K562 (cell line): Measurements from ENCODE around the gene RAD21L1. TPM values are rescaled to one million over a fixed set of nuclear protein-coding genes. Genes with fewer than 3 reads are reported as not detected.
A peak's percentile ranks its signal among the peaks of the same experiment; 100 is the strongest.

Experiments used
- ARNT ChIP-seq, 2 experiments: fragments of 450-650 bp; IDR thresholded peaks; 2 replicates each; pipeline ENCODE4 v1.6.1; 2016; ENCODE audit warnings: mild to moderate bottlenecking in 1 of 2
- CBFA2T2 ChIP-seq: fragments of 450-650 bp; conservative IDR thresholded peaks from 2 replicates; pipeline ENCODE4 v1.6.1; 2017; ENCODE audit warnings: mild to moderate bottlenecking
- CBFA2T3 ChIP-seq: fragments of 450-650 bp; IDR thresholded peaks from 2 replicates; pipeline ENCODE4 v1.6.1; 2017
- CBFB ChIP-seq: sonication (generic); formaldehyde crosslinking; IDR thresholded peaks from 2 replicates; pipeline ENCODE4 v1.4.0; 2020; ENCODE audit warnings: mild to moderate bottlenecking, missing genetic modification reagents
- E2F5 ChIP-seq: sonication (generic); formaldehyde crosslinking; IDR thresholded peaks from 2 replicates; pipeline ENCODE4 v1.8.0; 2022; ENCODE audit warnings: mild to moderate bottlenecking, missing genetic modification reagents
- EGR1 ChIP-seq: fragments of 450-650 bp; conservative IDR thresholded peaks from 2 replicates; pipeline ENCODE4 v1.6.1; 2017; ENCODE audit warnings: mild to moderate bottlenecking
- EP300 ChIP-seq: IDR thresholded peaks from 2 replicates; pipeline ENCODE4 v1.6.1; 2012; ENCODE audit warnings: low read length, improper control_type of control experiment
- ETV6 ChIP-seq, 3 experiments: fragments of 150-350 bp in 1 of 3; sonication (generic) in 1 of 3; formaldehyde crosslinking in 1 of 3; IDR thresholded peaks; 2 replicates each; pipeline versions ENCODE4 v1.6.1 to v1.8.0; 2014 to 2022; ENCODE audit warnings: borderline replicate concordance in 2 of 3, low read depth in 2 of 3, antibody characterized with exemption in 1 of 3, low read length in 1 of 3, mild to moderate bottlenecking in 1 of 3, missing genetic modification reagents in 1 of 3
- EWSR1 ChIP-seq: fragments of 450-650 bp; IDR thresholded peaks from 2 replicates; pipeline ENCODE4 v1.6.1; 2018; ENCODE audit warnings: borderline replicate concordance, mild to moderate bottlenecking, low read depth, moderate library complexity; ENCODE audit not compliant: partially characterized antibody
- HNRNPK ChIP-seq: fragments of 200-400 bp; formaldehyde crosslinking; IDR thresholded peaks from one replicate; pipeline ENCODE4 v1.6.1; 2018; ENCODE audit warnings: mild to moderate bottlenecking, low read depth, low read length; ENCODE audit not compliant: poor library complexity, severe bottlenecking
- MEF2D ChIP-seq: conservative IDR thresholded peaks from 2 replicates; pipeline ENCODE4 v1.6.1; 2016; ENCODE audit warnings: low read depth, missing genetic modification characterization, missing compliant biosample characterization
- NCOR1 ChIP-seq: fragments of 450-650 bp; IDR thresholded peaks from 2 replicates; pipeline ENCODE4 v1.6.1; 2016; ENCODE audit warnings: mild to moderate bottlenecking, moderate library complexity
- PPARD ChIP-seq: fragments of 250-450 bp; sonication (Bioruptor Pico); IDR thresholded peaks from 2 replicates; pipeline ENCODE4 v1.8.0; 2022; ENCODE audit warnings: inconsistent platforms, mild to moderate bottlenecking, moderate library complexity
- RFX7 ChIP-seq: fragments of 250-450 bp; sonication (Bioruptor Pico); IDR thresholded peaks from 2 replicates; pipeline ENCODE4 v1.5.1; 2021; ENCODE audit warnings: mild to moderate bottlenecking
- RNF219 ChIP-seq: fragments of 250-450 bp; sonication (Bioruptor Pico); IDR thresholded peaks from 2 replicates; pipeline ENCODE4 v1.5.0; 2022; ENCODE audit warnings: mild to moderate bottlenecking
- SIN3B ChIP-seq: fragments of 450-650 bp; IDR thresholded peaks from 2 replicates; pipeline ENCODE4 v1.6.1; 2017; ENCODE audit warnings: low read depth, mild to moderate bottlenecking, moderate library complexity
- TAL1 ChIP-seq: fragments of 450-650 bp; IDR thresholded peaks from 2 replicates; pipeline ENCODE4 v1.6.1; 2016; ENCODE audit warnings: mild to moderate bottlenecking
- TCF3 ChIP-seq: sonication (generic); formaldehyde crosslinking; IDR thresholded peaks from 2 replicates; pipeline ENCODE4 v1.4.0; 2020; ENCODE audit warnings: mild to moderate bottlenecking, missing genetic modification reagents
- ZFP30 ChIP-seq: fragments of 250-450 bp; sonication (Bioruptor Pico); IDR thresholded peaks from 2 replicates; pipeline ENCODE4 v1.8.0; 2022; ENCODE audit warnings: moderate library complexity, mild to moderate bottlenecking, inconsistent platforms, borderline replicate concordance
- ZFP36 ChIP-seq: fragments of 150-350 bp; IDR thresholded peaks from 2 replicates; pipeline ENCODE4 v1.6.1; 2018; ENCODE audit warnings: low read length, low read depth; ENCODE audit not compliant: partially characterized antibody
- ZNF212 ChIP-seq: fragments of 450-650 bp; formaldehyde crosslinking; IDR thresholded peaks from 2 replicates; pipeline ENCODE4 v1.4.0; 2020; ENCODE audit warnings: mild to moderate bottlenecking
- ZNF232 ChIP-seq: sonication (generic); formaldehyde crosslinking; IDR thresholded peaks from 2 replicates; pipeline ENCODE4 v1.8.0; 2022; ENCODE audit warnings: mild to moderate bottlenecking, missing genetic modification reagents
- ZNF253 ChIP-seq: fragments of 250-450 bp; sonication (Bioruptor Pico); conservative IDR thresholded peaks from 2 replicates; pipeline ENCODE4 v1.6.1; 2021; ENCODE audit warnings: mild to moderate bottlenecking
- ZNF431 ChIP-seq: sonication (generic); formaldehyde crosslinking; IDR thresholded peaks from 2 replicates; pipeline ENCODE4 v1.8.0; 2022; ENCODE audit warnings: mild to moderate bottlenecking, missing genetic modification reagents
- ZNF584 ChIP-seq: fragments of 200-800 bp; sonication (Bioruptor generic); IDR thresholded peaks from 2 replicates; pipeline ENCODE4 v1.6.1; 2016; ENCODE audit warnings: low read depth, mild to moderate bottlenecking, missing genetic modification characterization, missing compliant biosample characterization
- ZNF586 ChIP-seq: fragments of 450-650 bp; formaldehyde crosslinking; conservative IDR thresholded peaks from 2 replicates; pipeline ENCODE4 v1.4.0; 2020; ENCODE audit warnings: mild to moderate bottlenecking, moderate library complexity
- ZNF589 ChIP-seq: fragments of 200-800 bp; sonication (Bioruptor generic); IDR thresholded peaks from 2 replicates; pipeline ENCODE4 v1.6.1; 2016; ENCODE audit warnings: low read depth, missing genetic modification characterization, missing compliant biosample characterization
- polyA plus RNA-seq, 8 experiments: library from polyadenylated mRNA; depleted of rRNA in 4 of 8; stranded (reverse) in 5 of 8; unstranded in 3 of 8; fragments of >200 nt; fragmentation: Nextera tagmentation in 2 of 8; fragmentation: Illumina TruSeq in 1 of 8; extraction: Ambion mirVana in 2 of 8; extraction: Trizol in 1 of 8; gene quantifications; 2 replicates each; pipeline versions ENCODE4 v1.2.1 to v1.2.3, GENCODE V29; 2011 to 2014; ENCODE audit warnings: inconsistent platforms in 1 of 8, missing spikeins in 1 of 8
- total RNA-seq, 7 experiments: library from RNA; depleted of rRNA in 6 of 7; stranded (reverse); fragments of >200 nt in 6 of 7; fragmentation: Illumina TruSeq in 2 of 7; extraction: Trizol in 2 of 7; gene quantifications; 2 replicates each; pipeline versions ENCODE4 v1.2.1 to v1.2.3, GENCODE V29; 2011 to 2021; ENCODE audit warnings: low replicate concordance in 1 of 7
- TF ChIP-seq, protein P1 (sequence below), 2 experiments: fragments of 450-650 bp; conservative IDR thresholded peaks; 2 replicates each; pipeline ENCODE4 v1.6.1; 2017; ENCODE audit warnings: mild to moderate bottlenecking in 2 of 2, moderate library complexity in 2 of 2

The RAD21L1 gene
- total and polyA plus RNA-seq, 9 of the 15 experiments (the other 6 are each of a cell fraction or from before 2014, with no cell fraction given), result 0.17 to 1.7 (median 0.45) TPM; not detected in 1

DNA sequence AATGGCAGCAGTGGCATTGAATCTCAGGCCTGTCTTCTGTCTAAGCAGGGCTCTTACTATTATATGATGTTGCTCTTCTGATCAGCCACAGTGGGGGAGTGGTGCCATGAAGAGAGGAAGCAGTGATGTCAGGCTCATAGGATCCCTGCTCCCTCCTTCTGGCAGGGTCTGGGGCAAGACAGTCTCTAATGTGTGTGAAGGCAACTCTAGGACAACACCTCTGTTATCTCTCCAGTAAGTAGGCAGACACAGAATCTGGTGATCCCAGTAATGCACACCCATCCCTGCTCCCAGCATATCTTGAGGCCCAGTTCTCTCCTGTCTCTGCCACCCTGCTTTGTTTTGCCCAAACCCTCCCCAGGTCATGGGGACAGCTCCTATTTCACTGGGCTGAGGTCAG, 13.8 kb upstream of the RAD21L1 start (continued):
- TF ChIP-seq ZNF431 (CRISPR knock-in tag) (no peak), TAL1 (peak; percentile 59; the same call in 1 of the 2 replicates), MEF2D (no peak), NCOR1 (peak; percentile 78), ZFP36 (no peak), ZNF212 (CRISPR knock-in tag) (no peak), ZNF586 (CRISPR knock-in tag) (no peak), ETV6 (IDR thresholded peaks at IDR 0.05; ENCODE audit: borderline replicate concordance in 1 of 2, low read depth in 2 of 2, low read length in 1 of 2) (no peak), ETV6 (CRISPR knock-in tag; IDR thresholded peaks at IDR 0.05; ENCODE audit: borderline replicate concordance) (no peak), E2F5 (CRISPR knock-in tag) (no peak), CBFB (CRISPR knock-in tag) (no peak), SIN3B (no peak), RFX7 (no peak), EGR1 (no peak), ZNF584 (CRISPR knock-in tag) (no peak), HNRNPK (no peak), PPARD (CRISPR knock-in tag) (no peak), ZNF253 (CRISPR knock-in tag) (no peak), CBFA2T3 (peak; percentile 87), EWSR1 (no peak), CBFA2T2 (peak; percentile 80), ZNF232 (no peak), RNF219 (CRISPR knock-in tag) (no peak), ARNT (IDR thresholded peaks at IDR 0.05) (no peak), EP300 (peak; percentile 42; the same call in 1 of the 2 replicates), ZNF589 (CRISPR knock-in tag) (no peak), TCF3 (peak; percentile 68), ZFP30 (CRISPR knock-in tag) (no peak)
- TF ChIP-seq, protein P1, sequence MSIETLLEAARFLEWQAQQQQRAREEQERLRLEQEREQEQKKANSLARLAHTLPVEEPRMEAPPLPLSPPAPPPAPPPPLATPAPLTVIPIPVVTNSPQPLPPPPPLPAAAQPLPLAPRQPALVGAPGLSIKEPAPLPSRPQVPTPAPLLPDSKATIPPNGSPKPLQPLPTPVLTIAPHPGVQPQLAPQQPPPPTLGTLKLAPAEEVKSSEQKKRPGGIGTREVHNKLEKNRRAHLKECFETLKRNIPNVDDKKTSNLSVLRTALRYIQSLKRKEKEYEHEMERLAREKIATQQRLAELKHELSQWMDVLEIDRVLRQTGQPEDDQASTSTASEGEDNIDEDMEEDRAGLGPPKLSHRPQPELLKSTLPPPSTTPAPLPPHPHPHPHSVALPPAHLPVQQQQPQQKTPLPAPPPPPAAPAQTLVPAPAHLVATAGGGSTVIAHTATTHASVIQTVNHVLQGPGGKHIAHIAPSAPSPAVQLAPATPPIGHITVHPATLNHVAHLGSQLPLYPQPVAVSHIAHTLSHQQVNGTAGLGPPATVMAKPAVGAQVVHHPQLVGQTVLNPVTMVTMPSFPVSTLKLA (conservative IDR thresholded peaks at IDR 0.05), result no peak
